ENCODE data around the gene MIB2. TPM values are rescaled to one million over a fixed set of nuclear protein-coding genes. Genes with fewer than 3 reads are reported as not detected.

Gene MIB2
- total and polyA plus RNA-seq, 10 of the 15 experiments (the other 5 are each of a cell fraction or from before 2014, with no cell fraction given): 0.42 to 26.8 (median 10.9) TPM; not detected in 1

- ATAC-seq (no peak), FAIRE-seq (no peak), DNase-seq (ENCODE audit: low read depth, low spot score) (no peak)
- Histone ChIP-seq H3K9me3 (replicated peaks; ENCODE audit: control insufficient read depth, insufficient read depth, low read length) (no peaks in the 10 kb centered on the region), H3K27me3 (replicated peaks in 1 of 2; ENCODE audit: control insufficient read depth in 2 of 2, insufficient read depth in 2 of 2, low read length in 1 of 2) (no peaks in the 10 kb centered on the region; a peak in 1 of 4 replicates), H3K27ac (ENCODE audit: control insufficient read depth, insufficient read depth) (no peak overlapping the region), H3K9ac (ENCODE audit: control insufficient read depth, insufficient read depth, low read length) (no peak overlapping the region), H3K4me1 (ENCODE audit: control insufficient read depth, insufficient read depth, low read length) (peaks cover 7% of the 10 kb centered on the region; the same call in 1 of the 2 replicates), H3K4me3 (no peak overlapping the region), H2AFZ (ENCODE audit: control insufficient read depth, low read depth, low read length) (no peak overlapping the region), H3K36me3 (ENCODE audit: control insufficient read depth in 2 of 2, insufficient read depth in 2 of 2, low read length in 1 of 2) (no peaks in the 10 kb centered on the region), H4K20me1 (ENCODE audit: control insufficient read depth, insufficient read depth) (no peaks in the 10 kb centered on the region), H3K4me2 (ENCODE audit: control insufficient read depth, insufficient read depth) (no peak overlapping the region), H3K79me2 (ENCODE audit: control insufficient read depth, insufficient read depth, low read length) (no peaks in the 10 kb centered on the region; the same call in 1 of the 2 replicates)
- intact Hi-C loops (cut with micrococcal nuclease; ENCODE audit: unreplicated experiment) (loop anchor here (5.0 kb wide), 1 partner anchor 48 kb away; the partner anchor contains the start of gene SSU72), in situ Hi-C loops (cut with MboI) (no loop called here)
- TF ChIP-seq SMC3 (IDR thresholded peaks at IDR 0.05; ENCODE audit: borderline replicate concordance, low read length) (peak; percentile 15; the same call in 1 of the 2 replicates), CTCF (IDR thresholded peaks at IDR 0.05 in 2 of 3, conservative IDR thresholded peaks at IDR 0.05 in 1 of 3; ENCODE audit: control insufficient read depth in 2 of 3, extremely low read depth in 1 of 3, insufficient read depth in 1 of 3, low read depth in 3 of 3, low read length in 3 of 3) (peak; percentile 20 to 37 (median 29); a peak in 4 of 6 replicates), ATF3 (IDR thresholded peaks at IDR 0.05; ENCODE audit: borderline replicate concordance, extremely low read depth, low read depth, low read length) (no peak), HDGF (IDR thresholded peaks at IDR 0.05) (no peak), HDAC2 (IDR thresholded peaks at IDR 0.05) (no peak), SP1 (IDR thresholded peaks at IDR 0.05; ENCODE audit: low read depth, low read length) (no peak), RAD21 (IDR thresholded peaks at IDR 0.05; ENCODE audit: insufficient read depth, low read depth, low read length) (0 out of 2 replicates have a peak, but pooled peaks have one; percentile 27), POLR2AphosphoS5 (IDR thresholded peaks at IDR 0.05; ENCODE audit: low read length) (no peak), RB1 (IDR thresholded peaks at IDR 0.05; ENCODE audit: borderline replicate concordance) (no peak)
- ChIA-PET RAD21 (ENCODE audit: unreplicated experiment) (no interaction called here), CTCF (no interaction called here), SMC1A (ENCODE audit: uncharacterized antibody, unreplicated experiment) (no interaction called here), POLR2A (no interaction called here)
- 76% methylated on average over 14 of the region's 14 CpGs for WGBS (ENCODE audit: insufficient coverage, insufficient replicate concordance, low lambda C conversion rate, missing lambda C conversion rate)
- no TSS peak for BruUV-seq (replicated peaks)
Observed at GRCh38 chr1:1619917-1620361, 4.6 kb downstream of the MIB2 start.
